ENCODE measurements around the gene RAI1.
"Not testable (repeated sequence)": the region's sequence is repeated elsewhere in the genome, so short reads cannot be mapped to it uniquely, and the experiment has no call there.

RAI1 gene

GRCh38 chr17:17663160-17664063, 17.8 kb upstream of the RAI1 start:
- DNase-seq (ENCODE audit: low spot score), result no peak

- DNase-seq (ENCODE audit: low spot score), result no peak
Measured at GRCh38 chr17:17664064-17664452, 17.2 kb upstream of the RAI1 start.

GRCh38 chr17:17665255-17665654, 16.0 kb upstream of the RAI1 start:
- no peak for DNase-seq (ENCODE audit: low spot score)

- no peak for DNase-seq (ENCODE audit: low spot score)
Measured at GRCh38 chr17:17666111-17666714, 15.0 kb upstream of the RAI1 start.

- DNase-seq (ENCODE audit: low spot score), result no peak
Measured at GRCh38 chr17:17667231-17667630, 14.0 kb upstream of the RAI1 start.

- DNase-seq (ENCODE audit: low spot score), result no peak
Measured at GRCh38 chr17:17667947-17668346, 13.3 kb upstream of the RAI1 start.

GRCh38 chr17:17668358-17668757, 12.9 kb upstream of the RAI1 start:
- DNase-seq (ENCODE audit: low spot score), result no peak

GRCh38 chr17:17668775-17669579, 12.3 kb upstream of the RAI1 start:
- no peak for DNase-seq (ENCODE audit: low spot score)

GRCh38 chr17:17669580-17670235, 11.6 kb upstream of the RAI1 start:
- DNase-seq (ENCODE audit: low spot score), result no peak

- no peak for DNase-seq (ENCODE audit: low spot score)
Measured at GRCh38 chr17:17670701-17671305, 10.5 kb upstream of the RAI1 start.

- DNase-seq (ENCODE audit: low spot score), result no peak
Measured at GRCh38 chr17:17671369-17672129, 9.7 kb upstream of the RAI1 start.

- DNase-seq (ENCODE audit: low spot score), result no peak
Measured at GRCh38 chr17:17672453-17673368, 8.5 kb upstream of the RAI1 start.

- no peak for DNase-seq (ENCODE audit: low spot score)
Measured at GRCh38 chr17:17675416-17675815, 5.8 kb upstream of the RAI1 start.

GRCh38 chr17:17675925-17676534, 5.2 kb upstream of the RAI1 start:
- no peak for DNase-seq (ENCODE audit: low spot score)

GRCh38 chr17:17676752-17677151, 4.5 kb upstream of the RAI1 start:
- no peak for DNase-seq (ENCODE audit: low spot score)

GRCh38 chr17:17677299-17678040, 3.8 kb upstream of the RAI1 start:
- no peak for DNase-seq (ENCODE audit: low spot score)

GRCh38 chr17:17678063-17678699, 3.1 kb upstream of the RAI1 start:
- not testable (repeated sequence) for DNase-seq (ENCODE audit: low spot score)

- no peak for DNase-seq (ENCODE audit: low spot score)
Measured at GRCh38 chr17:17679243-17679642, 2.0 kb upstream of the RAI1 start.
